GM12891 (cell line): Measurements from ENCODE around the gene GRXCR2.

Experiments
- POLR2A ChIP-seq: IDR thresholded peaks from 2 replicates; pipeline ENCODE4 v1.6.1; 2011; ENCODE audit warnings: low read depth, low read length, control low read depth
- POLR2AphosphoS5 ChIP-seq: IDR thresholded peaks from 2 replicates; pipeline ENCODE4 v1.6.1; 2011; ENCODE audit warnings: low read depth, low read length, control low read depth
- SPI1 ChIP-seq: IDR thresholded peaks from 2 replicates; pipeline ENCODE4 v1.6.1; 2011; ENCODE audit warnings: low read depth, low read length, control low read depth
- TAF1 ChIP-seq: IDR thresholded peaks from 2 replicates; pipeline ENCODE4 v1.6.1; 2011; ENCODE audit warnings: low read depth, low read length, control low read depth

- TF ChIP-seq POLR2A (no peak), POLR2AphosphoS5 (no peak), TAF1 (no peak), SPI1 (no peak)
These were observed 34.5 kb downstream of the GRXCR2 start for GRCh38 chr5:145838276-145838675.
